Measurements from ENCODE around the gene DAGLB.

The DAGLB gene

GRCh38 chr7:6432781-6433180 lies 15.0 kb downstream of the DAGLB start:
- no peak for DNase-seq (ENCODE audit: low read depth in 1 of 2, low spot score in 1 of 2)

GRCh38 chr7:6430974-6431373 lies 16.8 kb downstream of the DAGLB start:
- no peak for DNase-seq (ENCODE audit: low read depth in 1 of 2, low spot score in 1 of 2)

GRCh38 chr7:6430271-6430940 lies 17.3 kb downstream of the DAGLB start:
- DNase-seq (ENCODE audit: low read depth in 1 of 2, low spot score in 1 of 2): no peak

GRCh38 chr7:6425948-6426347 lies 21.8 kb downstream of the DAGLB start:
- DNase-seq (ENCODE audit: low read depth in 1 of 2, low spot score in 1 of 2): no peak

- DNase-seq (ENCODE audit: low read depth in 1 of 2, low spot score in 1 of 2): no peak
Measured at GRCh38 chr7:6423942-6424701, 23.6 kb downstream of the DAGLB start.

GRCh38 chr7:6422926-6423632 lies 24.7 kb downstream of the DAGLB start:
- DNase-seq (ENCODE audit: low read depth in 1 of 2, low spot score in 1 of 2): no peak

GRCh38 chr7:6422095-6422494 lies 25.7 kb downstream of the DAGLB start:
- DNase-seq (ENCODE audit: low read depth in 1 of 2, low spot score in 1 of 2): no peak

GRCh38 chr7:6420680-6421079 lies 27.1 kb downstream of the DAGLB start:
- DNase-seq (ENCODE audit: low read depth in 1 of 2, low spot score in 1 of 2): no peak

GRCh38 chr7:6419310-6419773 lies 28.4 kb downstream of the DAGLB start:
- DNase-seq (ENCODE audit: low read depth in 1 of 2, low spot score in 1 of 2): no peak

GRCh38 chr7:6417408-6417807 lies 30.3 kb downstream of the DAGLB start:
- no peak for DNase-seq (ENCODE audit: low read depth in 1 of 2, low spot score in 1 of 2)

GRCh38 chr7:6416516-6417145 lies 31.1 kb downstream of the DAGLB start:
- no peak for DNase-seq (ENCODE audit: low read depth in 1 of 2, low spot score in 1 of 2)

GRCh38 chr7:6413637-6414036 lies 34.1 kb downstream of the DAGLB start:
- DNase-seq (ENCODE audit: low read depth in 1 of 2, low spot score in 1 of 2): no peak

- DNase-seq (ENCODE audit: low read depth in 1 of 2, low spot score in 1 of 2): no peak
Measured at GRCh38 chr7:6409944-6410693, 37.6 kb downstream of the DAGLB start.

- no peak for DNase-seq (ENCODE audit: low read depth in 1 of 2, low spot score in 1 of 2)
Measured at GRCh38 chr7:6409091-6409490, 38.7 kb downstream of the DAGLB start.

- DNase-seq (ENCODE audit: low read depth in 1 of 2, low spot score in 1 of 2): no peak
Measured at GRCh38 chr7:6407434-6407833, 40.3 kb downstream of the DAGLB start.

GRCh38 chr7:6406121-6406520 lies 41.6 kb downstream of the DAGLB start:
- DNase-seq (ENCODE audit: low read depth in 1 of 2, low spot score in 1 of 2): no peak

- no peak for DNase-seq (ENCODE audit: low read depth in 1 of 2, low spot score in 1 of 2)
Measured at GRCh38 chr7:6403907-6404306, 43.8 kb downstream of the DAGLB start.

- no peak for DNase-seq (ENCODE audit: low read depth in 1 of 2, low spot score in 1 of 2)
Measured at GRCh38 chr7:6402741-6403140, 45.0 kb downstream of the DAGLB start.

GRCh38 chr7:6402041-6402440 lies 45.7 kb downstream of the DAGLB start:
- no peak for DNase-seq (ENCODE audit: low read depth in 1 of 2, low spot score in 1 of 2)

GRCh38 chr7:6401536-6401935 lies 46.2 kb downstream of the DAGLB start:
- no peak for DNase-seq (ENCODE audit: low read depth in 1 of 2, low spot score in 1 of 2)

Data from activated CD4-positive, alpha-beta T cell treated with anti-CD3 and anti-CD28 coated beads, Interleukin-2, amount 50 U/mL, for 24 hours (primary cell).